Chondrocyte (in vitro differentiated cells): ENCODE measurements around the gene PPP5C. TPM values are rescaled to one million over a fixed set of nuclear protein-coding genes. Genes with fewer than 3 reads are reported as not detected.

Experiments used
- DNase-seq: peaks from one replicate; pipeline ENCODE4 v3.0.0; 2021; ENCODE audit warnings: mixed read lengths, low spot score
- H3K27ac Mint-ChIP-seq: one replicate; pipeline ENCODE4 v1.8.0; 2021; ENCODE audit warnings: mild to moderate bottlenecking, moderate library complexity, mixed read lengths; ENCODE audit not compliant: unreplicated experiment
- H3K27me3 Mint-ChIP-seq: 2 replicates; pipeline ENCODE4 v1.8.0; 2021; ENCODE audit warnings: low read depth, mixed read lengths
- H3K36me3 Mint-ChIP-seq: 2 replicates; pipeline ENCODE4 v1.8.0; 2021; ENCODE audit warnings: low read depth, mixed read lengths
- H3K4me1 Mint-ChIP-seq: 2 replicates; pipeline ENCODE4 v1.8.0; 2021; ENCODE audit warnings: low read depth, mild to moderate bottlenecking, mixed read lengths
- H3K4me3 Mint-ChIP-seq: one replicate; pipeline ENCODE4 v1.8.0; 2021; ENCODE audit warnings: mild to moderate bottlenecking, moderate library complexity, mixed read lengths; ENCODE audit not compliant: unreplicated experiment
- H3K9me3 Mint-ChIP-seq: 2 replicates; pipeline ENCODE4 v1.8.0; 2021; ENCODE audit warnings: low read depth, mixed read lengths
- total RNA-seq: library from RNA; stranded (reverse); gene quantifications from 3 replicates; pipeline ENCODE4 v1.2.1, GENCODE V29; 2021
- TF ChIP-seq, protein P1 (sequence below): fragments of 200-600 bp; sonication (generic); IDR thresholded peaks from 2 replicates; pipeline ENCODE4 v1.5.0; 2021; ENCODE audit warnings: antibody characterized with exemption, mild to moderate bottlenecking, moderate library complexity

Gene PPP5C
- total RNA-seq, 1 donor from 2014 or later, result 62.5 TPM

DNA sequence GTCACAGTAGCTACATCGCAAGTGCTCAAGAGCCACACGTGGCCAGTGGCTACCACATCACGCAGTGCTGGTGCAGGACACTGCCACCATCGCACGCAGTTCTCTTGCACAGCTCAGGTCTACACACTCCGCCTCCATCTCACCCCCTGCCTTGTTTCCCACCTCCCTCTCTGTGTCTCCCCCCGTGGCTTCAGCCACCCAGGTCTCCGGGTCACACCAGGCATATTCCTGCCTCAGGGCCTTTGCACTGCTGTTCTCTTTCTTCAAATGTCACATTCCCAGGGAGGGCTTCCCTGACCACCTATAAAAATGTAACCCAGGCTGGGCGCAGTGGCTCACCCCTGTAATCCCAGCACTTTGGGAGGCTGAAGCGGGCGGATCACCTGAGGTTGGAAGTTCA, 55.8 kb downstream of the PPP5C start:
- no peaks in the 10 kb centered on the region for H3K27me3 Mint-ChIP-seq
- DNase-seq, result peak; percentile 71
- H3K27ac Mint-ChIP-seq, result peak overlapping the region; percentile 52
- H3K36me3 Mint-ChIP-seq, result no peaks in the 10 kb centered on the region
- no peak overlapping the region for H3K4me3 Mint-ChIP-seq
- TF ChIP-seq, protein P1, sequence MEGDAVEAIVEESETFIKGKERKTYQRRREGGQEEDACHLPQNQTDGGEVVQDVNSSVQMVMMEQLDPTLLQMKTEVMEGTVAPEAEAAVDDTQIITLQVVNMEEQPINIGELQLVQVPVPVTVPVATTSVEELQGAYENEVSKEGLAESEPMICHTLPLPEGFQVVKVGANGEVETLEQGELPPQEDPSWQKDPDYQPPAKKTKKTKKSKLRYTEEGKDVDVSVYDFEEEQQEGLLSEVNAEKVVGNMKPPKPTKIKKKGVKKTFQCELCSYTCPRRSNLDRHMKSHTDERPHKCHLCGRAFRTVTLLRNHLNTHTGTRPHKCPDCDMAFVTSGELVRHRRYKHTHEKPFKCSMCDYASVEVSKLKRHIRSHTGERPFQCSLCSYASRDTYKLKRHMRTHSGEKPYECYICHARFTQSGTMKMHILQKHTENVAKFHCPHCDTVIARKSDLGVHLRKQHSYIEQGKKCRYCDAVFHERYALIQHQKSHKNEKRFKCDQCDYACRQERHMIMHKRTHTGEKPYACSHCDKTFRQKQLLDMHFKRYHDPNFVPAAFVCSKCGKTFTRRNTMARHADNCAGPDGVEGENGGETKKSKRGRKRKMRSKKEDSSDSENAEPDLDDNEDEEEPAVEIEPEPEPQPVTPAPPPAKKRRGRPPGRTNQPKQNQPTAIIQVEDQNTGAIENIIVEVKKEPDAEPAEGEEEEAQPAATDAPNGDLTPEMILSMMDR, result no peak
- H3K9me3 Mint-ChIP-seq, result no peaks in the 10 kb centered on the region
- peaks cover 26% of the 10 kb centered on the region for H3K4me1 Mint-ChIP-seq

DNA sequence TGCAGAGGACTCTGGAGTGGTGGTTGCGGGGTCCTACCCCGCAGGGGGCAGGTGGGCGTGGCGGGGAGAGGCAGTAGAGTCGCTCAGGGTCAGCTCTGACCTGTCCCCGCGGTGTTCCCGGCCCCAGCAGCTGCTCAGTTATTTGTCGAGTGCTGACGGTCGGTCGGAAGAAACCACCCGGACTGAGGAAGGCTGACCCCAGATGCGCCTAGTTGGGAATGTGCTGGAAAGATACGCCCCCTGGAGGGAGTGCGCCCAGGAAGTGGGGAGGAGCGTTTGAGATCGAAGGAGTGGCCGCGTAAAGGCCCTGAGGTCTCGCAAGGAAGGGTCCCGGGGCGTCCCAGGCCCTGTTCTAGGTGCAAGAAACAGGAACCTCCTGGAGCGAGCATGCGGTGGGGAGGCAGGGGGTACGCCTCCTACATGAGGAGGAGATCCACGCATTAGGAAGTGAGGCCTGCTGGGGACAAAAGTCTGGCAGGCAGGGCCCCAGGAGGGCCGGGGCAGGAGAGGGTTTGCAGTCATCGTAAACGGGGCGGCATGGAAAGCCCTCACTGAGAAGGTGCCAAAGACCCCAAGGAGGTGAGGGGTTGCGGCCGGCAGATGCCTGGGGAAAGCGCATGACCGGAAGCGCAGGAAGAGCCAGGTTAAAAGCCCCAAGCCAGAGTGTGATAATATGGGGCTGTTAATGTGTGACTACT, 57.3 kb downstream of the PPP5C start:
- peak; percentile 86 for DNase-seq
- Mint-ChIP-seq H3K27me3 (no peaks in the 10 kb centered on the region), H3K27ac (peak overlapping the region; percentile 83), H3K4me3 (peak overlapping the region; percentile 59), H3K36me3 (no peaks in the 10 kb centered on the region), H3K9me3 (no peaks in the 10 kb centered on the region), H3K4me1 (peaks cover 38% of the 10 kb centered on the region)
- TF ChIP-seq, protein P1, result peak; percentile 67

DNA sequence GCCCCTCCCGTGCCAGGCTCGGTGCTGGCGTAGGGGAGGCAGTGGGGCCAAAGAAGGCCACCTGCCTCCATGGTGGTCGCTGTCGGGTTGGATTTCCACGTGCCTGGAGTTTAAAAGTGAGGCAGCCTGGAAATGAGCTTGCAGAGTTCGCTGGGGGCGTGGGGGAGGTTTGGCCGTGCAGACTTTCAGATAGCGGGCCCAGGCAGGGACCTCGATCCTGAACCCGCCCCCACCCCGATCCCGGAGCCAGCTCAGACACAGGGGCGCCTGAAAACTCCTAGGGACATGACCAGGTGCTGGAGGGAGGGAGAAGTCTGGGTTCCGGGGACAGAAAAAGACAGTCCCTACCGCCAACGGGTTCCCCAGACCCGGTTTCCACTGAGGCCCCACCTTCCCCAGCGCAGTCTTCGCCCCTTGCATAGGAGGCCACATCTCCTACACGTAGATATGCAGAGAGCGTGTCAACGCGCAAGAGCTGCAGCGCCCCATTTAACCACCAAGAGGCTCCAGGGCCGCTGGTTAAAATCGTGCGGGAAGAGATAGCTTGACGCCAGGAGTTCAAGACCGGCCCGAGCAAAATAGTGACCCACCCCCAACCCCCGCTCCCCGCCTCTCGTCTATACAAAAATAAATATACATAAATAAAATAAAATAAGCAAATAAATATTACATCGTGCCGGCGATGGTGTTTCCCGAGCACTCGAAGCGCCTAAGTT, 58.0 kb downstream of the PPP5C start:
- peak; percentile 70 for DNase-seq
- TF ChIP-seq, protein P1, result peak; percentile 32
- Mint-ChIP-seq H3K9me3 (no peaks in the 10 kb centered on the region), H3K4me3 (no peak overlapping the region), H3K27ac (peak overlapping the region; percentile 83), H3K27me3 (no peaks in the 10 kb centered on the region), H3K4me1 (peaks cover 42% of the 10 kb centered on the region), H3K36me3 (no peaks in the 10 kb centered on the region)

- H3K27ac Mint-ChIP-seq, result no peak overlapping the region
- H3K4me3 Mint-ChIP-seq, result no peak overlapping the region
Observed at GRCh38 chr19:46406976-46407375, 60.1 kb downstream of the PPP5C start.

More at GRCh38 chr19:46406976-46407375, 60.1 kb downstream of the PPP5C start:
- Mint-ChIP-seq H3K36me3 (peaks cover 9% of the 10 kb centered on the region), H3K4me1 (peaks cover 61% of the 10 kb centered on the region), H3K9me3 (no peaks in the 10 kb centered on the region), H3K27me3 (no peaks in the 10 kb centered on the region)
- DNase-seq, result peak; percentile 25
- TF ChIP-seq, protein P1, result no peak
